Colon (tissue), 2 donors: ENCODE measurements around the gene SYNE2.
"Not testable (repeated sequence)": the region's sequence is repeated elsewhere in the genome, so short reads cannot be mapped to it uniquely, and the experiment has no call there.

Source experiments
- FAIRE-seq: peaks from 2 replicates; lab custom pipeline; 2012; peaks lifted over from hg19 to GRCh38; lab: Jason Lieb, UNC
- donor health status: control.
- donor health status: control.

Gene SYNE2

GRCh38 chr14:64197996-64198395, 345.2 kb downstream of the SYNE2 start:
- FAIRE-seq: no peak

- FAIRE-seq: no peak
Measured at GRCh38 chr14:64198486-64198885, 345.7 kb downstream of the SYNE2 start.

- FAIRE-seq: no peak
Measured at GRCh38 chr14:64200170-64200569, 347.4 kb downstream of the SYNE2 start.

- no peak for FAIRE-seq
Measured at GRCh38 chr14:64201296-64201695, 348.5 kb downstream of the SYNE2 start.

- no peak for FAIRE-seq
Measured at GRCh38 chr14:64201921-64202545, 349.2 kb downstream of the SYNE2 start.

- no peak for FAIRE-seq
Measured at GRCh38 chr14:64202716-64203115, 349.9 kb downstream of the SYNE2 start.

- no peak for FAIRE-seq
Measured at GRCh38 chr14:64203366-64204006, 350.7 kb downstream of the SYNE2 start.

- FAIRE-seq: no peak
Measured at GRCh38 chr14:64208261-64208660, 355.5 kb downstream of the SYNE2 start.

- no peak for FAIRE-seq
Measured at GRCh38 chr14:64208981-64209380, 356.2 kb downstream of the SYNE2 start.

GRCh38 chr14:64209444-64210131, 356.8 kb downstream of the SYNE2 start:
- no peak for FAIRE-seq

GRCh38 chr14:64210216-64210615, 357.4 kb downstream of the SYNE2 start:
- no peak for FAIRE-seq

GRCh38 chr14:64210912-64211311, 358.1 kb downstream of the SYNE2 start:
- FAIRE-seq: not testable (repeated sequence)

- FAIRE-seq: no peak
Measured at GRCh38 chr14:64212666-64213065, 359.9 kb downstream of the SYNE2 start.

- FAIRE-seq: no peak
Measured at GRCh38 chr14:64213086-64213485, 360.3 kb downstream of the SYNE2 start.

- FAIRE-seq: no peak
Measured at GRCh38 chr14:64213853-64214570, 361.2 kb downstream of the SYNE2 start.

GRCh38 chr14:64215274-64215673, 362.5 kb downstream of the SYNE2 start:
- no peak for FAIRE-seq

- FAIRE-seq: no peak
Measured at GRCh38 chr14:64215978-64216377, 363.2 kb downstream of the SYNE2 start.

- FAIRE-seq: no peak
Measured at GRCh38 chr14:64217308-64217707, 364.5 kb downstream of the SYNE2 start.

GRCh38 chr14:64217834-64218233, 365.0 kb downstream of the SYNE2 start:
- no peak for FAIRE-seq

- no peak for FAIRE-seq
Measured at GRCh38 chr14:64218344-64219240, 365.8 kb downstream of the SYNE2 start.

- no peak for FAIRE-seq
Measured at GRCh38 chr14:64220056-64220455, 367.3 kb downstream of the SYNE2 start.

- FAIRE-seq: no peak
Measured at GRCh38 chr14:64220466-64220865, 367.7 kb downstream of the SYNE2 start.
